WTC11 (cell line): ENCODE results near the gene FAM240A. TPM values are rescaled to one million over a fixed set of nuclear protein-coding genes. Genes with fewer than 3 reads are reported as not detected.

Experiments
- ATAC-seq: fragments of 200-7000 bp; cut with Tn5 transposase; 2 replicates; pipeline ENCODE4 v1.10.0; 2021; ENCODE audit warnings: mild to moderate bottlenecking, moderate library complexity
- CTCF ChIA-PET: fragments of 300-600 bp; sonication (Branson Sonifier 250); formaldehyde crosslinking; loops from one replicate; lab custom pipeline; 2021; ENCODE audit warnings: antibody characterized with exemption; lab: Charles Lee
- POLR2A ChIA-PET: fragments of 350-600 bp; sonication (Branson Sonifier 250); formaldehyde crosslinking; loops from one replicate; lab custom pipeline; 2021; ENCODE audit warnings: antibody characterized with exemption; lab: Charles Lee
- DNase-seq: peaks from one replicate; pipeline ENCODE4 v3.0.0; 2021; ENCODE audit warnings: low spot score
- H3K27ac Mint-ChIP-seq: 2 replicates; pipeline ENCODE4 v1.8.0; 2021; ENCODE audit warnings: mixed read lengths
- H3K27me3 Mint-ChIP-seq: 2 replicates; pipeline ENCODE4 v1.8.0; 2021; ENCODE audit warnings: low read depth, mild to moderate bottlenecking, moderate library complexity, mixed read lengths
- H3K36me3 Mint-ChIP-seq: 2 replicates; pipeline ENCODE4 v1.8.0; 2021; ENCODE audit warnings: mixed read lengths
- H3K4me1 Mint-ChIP-seq: 2 replicates; pipeline ENCODE4 v1.8.0; 2022; ENCODE audit warnings: mixed read lengths
- H3K4me3 Mint-ChIP-seq: 2 replicates; pipeline ENCODE4 v1.8.0; 2021; ENCODE audit warnings: mild to moderate bottlenecking, moderate library complexity, mixed read lengths
- H3K9me3 Mint-ChIP-seq: 2 replicates; pipeline ENCODE4 v1.8.0; 2021; ENCODE audit warnings: mixed read lengths
- AFF4 ChIP-seq: sonication (generic); formaldehyde crosslinking; IDR thresholded peaks from 2 replicates; pipeline ENCODE4 v1.8.1; 2023; ENCODE audit warnings: mild to moderate bottlenecking, missing genetic modification reagents, borderline replicate concordance
- CBFB ChIP-seq: sonication (generic); formaldehyde crosslinking; IDR thresholded peaks from 2 replicates; pipeline ENCODE4 v1.8.1; 2022; ENCODE audit warnings: mild to moderate bottlenecking, low read depth, missing genetic modification reagents
- FOXP1 ChIP-seq: sonication (generic); formaldehyde crosslinking; IDR thresholded peaks from 2 replicates; pipeline ENCODE4 v1.8.0; 2022; ENCODE audit warnings: missing genetic modification reagents, mild to moderate bottlenecking, moderate library complexity, borderline replicate concordance
- GABPB1 ChIP-seq: sonication (generic); formaldehyde crosslinking; IDR thresholded peaks from 2 replicates; pipeline ENCODE4 v1.8.1; 2023; ENCODE audit warnings: mild to moderate bottlenecking, missing genetic modification reagents
- JAZF1 ChIP-seq: fragments of 250-450 bp; sonication (Bioruptor Pico); IDR thresholded peaks from 2 replicates; pipeline ENCODE4 v1.9.0; 2021; ENCODE audit warnings: moderate library complexity, mild to moderate bottlenecking, inconsistent platforms
- MYBL2 ChIP-seq: sonication (generic); formaldehyde crosslinking; IDR thresholded peaks from 2 replicates; pipeline ENCODE4 v1.8.1; 2023; ENCODE audit warnings: mild to moderate bottlenecking, moderate library complexity, missing genetic modification reagents
- NFATC4 ChIP-seq: fragments of 250-450 bp; sonication (Bioruptor Pico); IDR thresholded peaks from 2 replicates; pipeline ENCODE4 v1.9.0; 2021; ENCODE audit warnings: mild to moderate bottlenecking
- NFE2L1 ChIP-seq: sonication (generic); formaldehyde crosslinking; IDR thresholded peaks from 2 replicates; pipeline ENCODE4 v1.8.1; 2023; ENCODE audit warnings: missing genetic modification reagents
- NR1H2 ChIP-seq: sonication (generic); formaldehyde crosslinking; IDR thresholded peaks from 2 replicates; pipeline ENCODE4 v1.9.0; 2021; ENCODE audit warnings: mild to moderate bottlenecking, moderate library complexity, missing genetic modification reagents
- OVOL2 ChIP-seq: fragments of 250-450 bp; sonication (Bioruptor Pico); IDR thresholded peaks from 2 replicates; pipeline ENCODE4 v1.9.0; 2021; ENCODE audit warnings: mild to moderate bottlenecking, borderline replicate concordance
- RELA ChIP-seq: sonication (generic); formaldehyde crosslinking; IDR thresholded peaks from 2 replicates; pipeline ENCODE4 v1.8.1; 2022; ENCODE audit warnings: missing genetic modification reagents, mild to moderate bottlenecking, borderline replicate concordance
- SMAD3 ChIP-seq: sonication (generic); formaldehyde crosslinking; IDR thresholded peaks from 2 replicates; pipeline ENCODE4 v1.8.0; 2022; ENCODE audit warnings: missing genetic modification reagents, mild to moderate bottlenecking, borderline replicate concordance
- TEAD4 ChIP-seq: sonication (generic); formaldehyde crosslinking; IDR thresholded peaks from 2 replicates; pipeline ENCODE4 v1.8.0; 2022; ENCODE audit warnings: mild to moderate bottlenecking, missing genetic modification reagents
- ZNF396 ChIP-seq: fragments of 250-450 bp; sonication (Bioruptor Pico); IDR thresholded peaks from 2 replicates; pipeline ENCODE4 v1.8.0; 2021; ENCODE audit warnings: mild to moderate bottlenecking, moderate library complexity, borderline replicate concordance
- ZNF423 ChIP-seq: fragments of 250-450 bp; sonication (Bioruptor Pico); IDR thresholded peaks from 2 replicates; pipeline ENCODE4 v2.1.2; 2022; ENCODE audit warnings: mild to moderate bottlenecking, moderate library complexity
- ZNF425 ChIP-seq: fragments of 250-450 bp; sonication (Bioruptor Pico); conservative IDR thresholded peaks from 2 replicates; pipeline ENCODE4 v1.9.0; 2021; ENCODE audit warnings: mild to moderate bottlenecking
- ZNF532 ChIP-seq: fragments of 250-450 bp; sonication (Bioruptor Pico); IDR thresholded peaks from 2 replicates; pipeline ENCODE4 v1.9.0; 2021; ENCODE audit warnings: mild to moderate bottlenecking, borderline replicate concordance
- total RNA-seq: library from RNA; stranded (reverse); gene quantifications from 3 replicates; pipeline ENCODE4 v1.2.3, GENCODE V29; 2021
- TF ChIP-seq, protein P1 (sequence below): fragments of 250-450 bp; sonication (Bioruptor Pico); IDR thresholded peaks from 2 replicates; pipeline ENCODE4 v1.8.0; 2021; ENCODE audit warnings: mild to moderate bottlenecking
- TF ChIP-seq, protein P2 (sequence below): sonication (generic); formaldehyde crosslinking; IDR thresholded peaks from 2 replicates; pipeline ENCODE4 v1.8.0; 2022; ENCODE audit warnings: mild to moderate bottlenecking, missing genetic modification reagents

FAM240A gene
- total RNA-seq, 1 experiment from 2014 or later: 0.13 TPM

DNA sequence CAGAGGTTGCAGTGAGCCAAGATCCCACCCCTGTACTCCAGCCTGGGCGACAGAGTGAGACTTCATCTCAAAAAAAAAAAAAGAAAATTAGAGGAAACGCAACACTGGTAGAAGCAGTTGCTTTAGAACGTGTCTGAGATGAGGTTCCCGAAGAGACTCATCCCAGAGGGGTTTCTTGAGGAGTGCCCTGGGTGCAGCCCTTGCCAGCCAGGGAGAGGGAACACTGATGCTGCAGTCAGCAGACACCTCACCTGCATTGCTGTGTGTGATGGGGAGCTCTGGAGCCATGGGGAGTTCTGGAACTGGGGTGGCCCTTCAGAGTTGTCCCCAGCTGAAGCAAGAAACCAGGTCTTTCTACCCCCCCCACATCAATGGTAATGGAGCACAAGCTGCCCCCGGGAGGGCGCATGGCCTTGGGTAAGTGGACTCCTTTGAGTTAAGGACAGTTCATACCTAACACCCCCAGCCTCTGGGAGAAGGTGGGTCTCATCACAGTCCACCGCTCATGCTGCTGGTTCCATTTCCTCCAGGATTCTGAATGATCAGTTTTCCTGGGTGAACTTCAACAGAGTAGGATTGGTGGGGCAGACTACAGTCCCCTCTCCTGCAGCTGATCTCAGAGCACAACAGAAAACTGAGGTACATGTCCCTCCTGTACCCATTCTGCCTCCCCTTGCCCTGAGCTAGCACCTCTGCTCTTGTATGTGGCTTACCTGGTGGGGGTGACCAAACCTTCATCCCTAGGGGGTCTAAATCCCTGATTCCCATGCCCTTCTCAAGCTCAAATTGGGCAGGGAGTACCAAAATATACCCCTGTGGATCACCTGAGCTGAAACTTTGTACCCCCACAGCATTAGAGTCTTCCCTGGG is 27.5 kb upstream of the FAM240A start (continued):
- no peak for TF ChIP-seq GABPB1 (CRISPR knock-in tag)
- TF ChIP-seq TEAD4: no peak
- TF ChIP-seq ZNF425 (CRISPR knock-in tag): 0 out of 2 replicates have a peak, but pooled peaks have one; percentile 21
- TF ChIP-seq, protein P1, sequence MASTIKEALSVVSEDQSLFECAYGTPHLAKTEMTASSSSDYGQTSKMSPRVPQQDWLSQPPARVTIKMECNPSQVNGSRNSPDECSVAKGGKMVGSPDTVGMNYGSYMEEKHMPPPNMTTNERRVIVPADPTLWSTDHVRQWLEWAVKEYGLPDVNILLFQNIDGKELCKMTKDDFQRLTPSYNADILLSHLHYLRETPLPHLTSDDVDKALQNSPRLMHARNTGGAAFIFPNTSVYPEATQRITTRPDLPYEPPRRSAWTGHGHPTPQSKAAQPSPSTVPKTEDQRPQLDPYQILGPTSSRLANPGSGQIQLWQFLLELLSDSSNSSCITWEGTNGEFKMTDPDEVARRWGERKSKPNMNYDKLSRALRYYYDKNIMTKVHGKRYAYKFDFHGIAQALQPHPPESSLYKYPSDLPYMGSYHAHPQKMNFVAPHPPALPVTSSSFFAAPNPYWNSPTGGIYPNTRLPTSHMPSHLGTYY: 0 out of 2 replicates have a peak, but pooled peaks have one; percentile 3
- TF ChIP-seq NFATC4 (CRISPR knock-in tag): 0 out of 2 replicates have a peak, but pooled peaks have one; percentile 37
- TF ChIP-seq NR1H2 (CRISPR knock-in tag): no peak
- TF ChIP-seq NFE2L1 (CRISPR knock-in tag): no peak

DNA sequence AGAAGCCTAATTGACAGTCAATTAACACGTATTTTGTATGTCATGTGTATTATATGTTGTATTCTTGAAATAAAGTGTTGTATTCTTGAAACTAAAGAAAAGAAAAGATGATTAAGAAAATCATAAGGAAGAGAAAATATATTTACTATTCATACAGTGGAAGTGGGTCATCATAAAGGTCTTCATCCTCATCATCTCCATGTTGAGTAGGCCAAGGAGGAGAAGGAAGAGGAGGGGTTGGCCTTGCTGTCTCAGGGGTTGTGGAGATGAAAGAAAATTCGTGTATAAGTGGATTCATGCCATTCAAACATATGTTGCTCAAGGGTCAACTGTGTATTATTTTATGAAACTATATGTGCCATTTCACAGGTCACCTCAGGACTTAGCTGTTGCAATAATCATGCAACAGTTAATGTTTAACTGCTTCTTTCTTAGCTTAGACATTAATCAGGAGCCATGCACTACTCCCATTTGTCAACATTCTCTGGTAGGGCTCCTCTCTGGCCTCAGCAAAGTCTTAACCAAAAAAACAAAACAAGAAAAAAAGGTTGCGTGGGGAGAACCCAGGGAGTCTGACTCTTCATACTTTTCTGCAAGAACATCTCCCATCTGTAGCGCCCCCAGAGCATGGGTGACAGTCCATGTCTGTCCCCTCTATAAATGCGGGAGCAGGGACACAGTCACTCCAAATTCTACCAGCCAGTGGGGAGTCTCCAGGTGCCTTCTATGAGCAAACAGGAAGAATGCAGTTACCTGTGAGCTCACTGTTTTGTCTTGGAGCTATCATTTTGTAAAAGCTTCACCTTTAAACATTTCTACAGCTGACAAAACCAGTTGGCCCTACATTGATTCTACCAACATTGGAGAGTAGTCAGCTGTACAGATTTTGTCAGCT is 26.3 kb upstream of the FAM240A start:
- ChIA-PET POLR2A (interaction anchor here (0.5 to 3.9 kb wide), 10 partner anchors 10 to 97 kb away, joined by 3 to 41 read pairs (median 4); a partner anchor contains a TSS), CTCF (interaction anchor here (0.6 to 3.6 kb wide), 12 partner anchors 11 to 261 kb away, joined by 3 to 54 read pairs (median 5); partner anchors contain the start of genes LRRC2 and RTP3)
- DNase-seq (no peak), ATAC-seq (peak; percentile 54)
- H3K4me1 Mint-ChIP-seq: peaks cover 41% of the 10 kb centered on the region
- H3K27me3 Mint-ChIP-seq: peaks cover 44% of the 10 kb centered on the region
- no peak overlapping the region for H3K4me3 Mint-ChIP-seq
- H3K27ac Mint-ChIP-seq: peak overlapping the region; percentile 42
- peaks cover 98% of the 10 kb centered on the region for H3K36me3 Mint-ChIP-seq
- peaks cover 61% of the 10 kb centered on the region for H3K9me3 Mint-ChIP-seq
- TF ChIP-seq RELA (CRISPR knock-in tag) (no peak), GABPB1 (CRISPR knock-in tag) (peak; percentile 98), ZNF532 (peak; percentile 70; the same call in 1 of the 2 replicates), OVOL2 (no peak), ZNF396 (no peak), AFF4 (CRISPR knock-in tag) (no peak), FOXP1 (CRISPR knock-in tag) (no peak), SMAD3 (CRISPR knock-in tag) (no peak), MYBL2 (no peak), CBFB (CRISPR knock-in tag) (no peak), NFATC4 (CRISPR knock-in tag) (no peak), ZNF423 (no peak), JAZF1 (CRISPR knock-in tag) (no peak)
- TF ChIP-seq, protein P2, sequence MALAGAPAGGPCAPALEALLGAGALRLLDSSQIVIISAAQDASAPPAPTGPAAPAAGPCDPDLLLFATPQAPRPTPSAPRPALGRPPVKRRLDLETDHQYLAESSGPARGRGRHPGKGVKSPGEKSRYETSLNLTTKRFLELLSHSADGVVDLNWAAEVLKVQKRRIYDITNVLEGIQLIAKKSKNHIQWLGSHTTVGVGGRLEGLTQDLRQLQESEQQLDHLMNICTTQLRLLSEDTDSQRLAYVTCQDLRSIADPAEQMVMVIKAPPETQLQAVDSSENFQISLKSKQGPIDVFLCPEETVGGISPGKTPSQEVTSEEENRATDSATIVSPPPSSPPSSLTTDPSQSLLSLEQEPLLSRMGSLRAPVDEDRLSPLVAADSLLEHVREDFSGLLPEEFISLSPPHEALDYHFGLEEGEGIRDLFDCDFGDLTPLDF (CRISPR knock-in tag): no peak
